Endothelial cell of umbilical vein (primary cell): Measurements from ENCODE around the gene ROCK2. TPM values are rescaled to one million over a fixed set of nuclear protein-coding genes. Genes with fewer than 3 reads are reported as not detected.
"Not testable (repeated sequence)": the region's sequence is repeated elsewhere in the genome, so short reads cannot be mapped to it uniquely, and the experiment has no call there.

Source experiments
- BruUV-seq: library from RNA; stranded (reverse); fragments of 400-500 nt; replicated peaks from 2 replicates; lab custom pipeline; 2021; lab: Mats Ljungman, UMichigan
- CTCF ChIA-PET: fragments of 300-600, 350-600 bp; sonication (Branson Sonifier 250); formaldehyde crosslinking; loops from one replicate; lab custom pipeline; 2021; ENCODE audit warnings: antibody characterized with exemption, inconsistent platforms; lab: Charles Lee
- POLR2A ChIA-PET: fragments of 300-600, 350-600 bp; sonication (Branson Sonifier 250); formaldehyde crosslinking; loops from one replicate; lab custom pipeline; 2021; ENCODE audit warnings: antibody characterized with exemption, inconsistent platforms; lab: Charles Lee
- DNase-seq: peaks from one replicate; pipeline ENCODE4 v3.0.0-alpha.2; 2011; ENCODE audit warnings: low read depth, low spot score
- FAIRE-seq: peaks from 2 replicates; lab custom pipeline; 2011; peaks lifted over from hg19 to GRCh38; lab: Jason Lieb, UNC
- H2AFZ ChIP-seq: 2 replicates; pipeline ENCODE4 v1.6.0; 2012; ENCODE audit warnings: low read depth, low read length, control low read depth, inconsistent platforms
- H3K27ac ChIP-seq: 2 replicates; pipeline ENCODE4 v1.5.1; 2011; ENCODE audit warnings: low read depth, mild to moderate bottlenecking, control low read depth, low read length, moderate library complexity; ENCODE audit not compliant: insufficient read depth
- H3K27me3 ChIP-seq, 2 experiments: 2 replicates each; pipeline versions ENCODE4 v1.6.0 to v1.6.1; 2011; ENCODE audit warnings: low read length in 2 of 2, mixed read lengths in 1 of 2; ENCODE audit not compliant: control insufficient read depth in 2 of 2, insufficient read depth in 2 of 2
- H3K36me3 ChIP-seq, 2 experiments: 2 replicates in 1 of 2; 3 replicates in 1 of 2; pipeline ENCODE4 v1.5.1; 2011; ENCODE audit warnings: low read length in 2 of 2, mild to moderate bottlenecking in 1 of 2, moderate library complexity in 1 of 2; ENCODE audit not compliant: control insufficient read depth in 2 of 2, insufficient read depth in 2 of 2; ENCODE audit errors: extremely low read depth in 1 of 2
- H3K4me1 ChIP-seq: 3 replicates; pipeline ENCODE4 v1.5.1; 2011; ENCODE audit warnings: mild to moderate bottlenecking, low read length; ENCODE audit not compliant: control insufficient read depth, insufficient read depth; ENCODE audit errors: extremely low read depth
- H3K4me2 ChIP-seq: 2 replicates; pipeline ENCODE4 v1.6.1; 2011; ENCODE audit warnings: low read length, control low read depth, mixed read lengths; ENCODE audit not compliant: insufficient read depth
- H3K4me3 ChIP-seq, 3 experiments: fragments of 200-600 bp in 1 of 3; sonication (generic), shearing (Covaris generic) in 1 of 3; replicated peaks in 1 of 3; 2 replicates each; pipeline ENCODE4 v1.5.1; 2011 to 2016; ENCODE audit warnings: control low read depth in 3 of 3, low read length in 3 of 3, mild to moderate bottlenecking in 2 of 3, inconsistent platforms in 1 of 3, low read depth in 1 of 3, moderate library complexity in 1 of 3; ENCODE audit not compliant: insufficient read depth in 1 of 3
- H3K79me2 ChIP-seq: 2 replicates; pipeline ENCODE4 v1.6.0; 2012; ENCODE audit warnings: low read length, inconsistent platforms; ENCODE audit not compliant: control insufficient read depth, insufficient read depth
- H3K9ac ChIP-seq: replicated peaks from 2 replicates; pipeline ENCODE3; 2011; ENCODE audit warnings: low read length, control low read depth; ENCODE audit not compliant: insufficient read depth; ENCODE audit errors: extremely low read depth
- H3K9me1 ChIP-seq: replicated peaks from 3 replicates; pipeline ENCODE4 v1.6.0; 2011; ENCODE audit warnings: mild to moderate bottlenecking, low read length; ENCODE audit not compliant: control insufficient read depth, insufficient read depth; ENCODE audit errors: extremely low read depth
- H3K9me3 ChIP-seq: replicated peaks from 2 replicates; pipeline ENCODE4 v1.5.1; 2012; ENCODE audit warnings: low read length, inconsistent platforms; ENCODE audit not compliant: control insufficient read depth, insufficient read depth
- H4K20me1 ChIP-seq: replicated peaks from 2 replicates; pipeline ENCODE3; 2011; ENCODE audit warnings: mild to moderate bottlenecking, low read length; ENCODE audit not compliant: control insufficient read depth, insufficient read depth; ENCODE audit errors: extremely low read depth
- CTCF ChIP-seq, 2 donors: IDR thresholded peaks; 1 replicate in 1 of 2; 2 replicates in 1 of 2; pipeline ENCODE4 v1.5.1; 2011; ENCODE audit warnings: low read length in 2 of 2, mild to moderate bottlenecking in 2 of 2, moderate library complexity in 2 of 2, control low read depth in 1 of 2, inconsistent platforms in 1 of 2, low read depth in 1 of 2; ENCODE audit not compliant: insufficient read depth in 1 of 2; ENCODE audit errors: extremely low read depth in 1 of 2
- EZH2 ChIP-seq: IDR thresholded peaks from 2 replicates; pipeline ENCODE4 v1.6.1; 2012; ENCODE audit warnings: borderline replicate concordance, low read depth, mild to moderate bottlenecking, moderate library complexity, low read length, inconsistent platforms; ENCODE audit not compliant: severe bottlenecking
- FOS ChIP-seq: IDR thresholded peaks from 2 replicates; pipeline ENCODE4 v1.6.1; 2011; ENCODE audit warnings: mild to moderate bottlenecking, low read length, moderate library complexity, borderline replicate concordance; ENCODE audit not compliant: insufficient read depth
- GATA2 ChIP-seq: IDR thresholded peaks from 2 replicates; pipeline ENCODE4 v1.7.0; 2011; ENCODE audit warnings: low read depth, mild to moderate bottlenecking, moderate library complexity, mixed read lengths, low read length; ENCODE audit not compliant: insufficient read length, insufficient read depth
- JUN ChIP-seq: IDR thresholded peaks from 2 replicates; pipeline ENCODE4 v1.6.1; 2011; ENCODE audit warnings: borderline replicate concordance, low read depth; ENCODE audit not compliant: insufficient read length, insufficient read depth
- MAX ChIP-seq: IDR thresholded peaks from 2 replicates; pipeline ENCODE4 v1.6.1; 2011; ENCODE audit not compliant: insufficient read depth, insufficient read length
- MYC ChIP-seq: IDR thresholded peaks from one replicate; pipeline ENCODE4 v1.6.1; 2011; ENCODE audit warnings: mild to moderate bottlenecking, low read depth, low read length
- POLR2A ChIP-seq: IDR thresholded peaks from 2 replicates; pipeline ENCODE4 v1.6.1; 2012; ENCODE audit warnings: low read depth, mild to moderate bottlenecking, control low read depth, low read length
- POLR2AphosphoS5 ChIP-seq: IDR thresholded peaks from 2 replicates; pipeline ENCODE4 v1.6.1; 2012; ENCODE audit warnings: low read depth, mild to moderate bottlenecking, control low read depth, low read length, moderate library complexity; ENCODE audit not compliant: insufficient read depth
- dilution Hi-C: fragments of 300-500 bp; cut with MboI; formaldehyde crosslinking; loops from one replicate; pipeline ENCODE4 v1.15.0; 2019; ENCODE audit warnings: low sequenced_read_pairs; ENCODE audit not compliant: extremely low pct_ligation_motif_present
- intact Hi-C: fragments of 100-400 bp; cut with micrococcal nuclease; formaldehyde crosslinking; loops from one replicate; pipeline ENCODE4 v1.10.0; 2022
- polyA plus RNA-seq, 4 experiments: library from polyadenylated mRNA; depleted of rRNA in 3 of 4; stranded (reverse) in 3 of 4; unstranded in 1 of 4; fragments of >200 nt; gene quantifications; 2 replicates each; pipeline versions ENCODE4 v1.2.1 to v1.2.3, GENCODE V29; 2011 to 2012; ENCODE audit warnings: missing spikeins in 1 of 4
- total RNA-seq: library from RNA; stranded (reverse); gene quantifications from 2 replicates; pipeline ENCODE4 v1.2.3, GENCODE V29; 2021

ROCK2 gene
- total and polyA plus RNA-seq, 2 donors (not counting 3 experiments of a cell fraction or from before 2014, with no cell fraction given), result 5.2 to 56.5 TPM

- dilution Hi-C loops, result no loop called here
- DNase-seq (no peak), FAIRE-seq (no peak)
- no peak for TF ChIP-seq JUN
- no peak for TF ChIP-seq MAX
- TF ChIP-seq CTCF (IDR thresholded peaks at IDR 0.05; ENCODE audit: extremely low read depth in 1 of 2, insufficient read depth in 1 of 2, low read depth in 1 of 2, low read length in 2 of 2), result no peak
- TF ChIP-seq POLR2AphosphoS5, result no peak
- no peak for TF ChIP-seq MYC
- no peak for TF ChIP-seq FOS
- no peak for TF ChIP-seq POLR2A
- no peak for TF ChIP-seq EZH2
- TF ChIP-seq GATA2, result no peak
- intact Hi-C loops, result no loop called here
- BruUV-seq, result no TSS peak
- POLR2A ChIA-PET, result no interaction called here
- Histone ChIP-seq H3K27me3 (no peaks in the 10 kb centered on the region), H4K20me1 (peaks cover 6% of the 10 kb centered on the region), H3K27ac (no peak overlapping the region), H3K4me2 (no peak overlapping the region), H3K79me2 (peaks cover 45% of the 10 kb centered on the region), H2AFZ (no peak overlapping the region), H3K9ac (no peak overlapping the region), H3K9me3 (no peaks in the 10 kb centered on the region), H3K4me1 (no peaks in the 10 kb centered on the region), H3K4me3 (no peak overlapping the region), H3K9me1 (no peaks in the 10 kb centered on the region), H3K36me3 (no peaks in the 10 kb centered on the region)
- CTCF ChIA-PET, result interaction anchor here (1.0 kb wide), 1 partner anchor 11 kb away, joined by 3 read pairs; no protein-coding TSS in a partner anchor
Observed at GRCh38 chr2:11263177-11263576, 81.3 kb downstream of the ROCK2 start.

- H3K36me3 ChIP-seq, POLR2A ChIA-PET, FAIRE-seq, H2AFZ ChIP-seq, H3K4me3 ChIP-seq, DNase-seq, H3K4me2 ChIP-seq, BruUV-seq, H3K9ac ChIP-seq, intact Hi-C loops, H3K9me1 ChIP-seq, H3K27ac ChIP-seq, H4K20me1 ChIP-seq, H3K27me3 ChIP-seq, dilution Hi-C loops, H3K9me3 ChIP-seq, H3K4me1 ChIP-seq: not testable (repeated sequence)
- peaks cover 42% of the 10 kb centered on the region for H3K79me2 ChIP-seq
- CTCF ChIA-PET, result interaction anchor here (2.2 kb wide), 1 partner anchor 150 kb away, joined by 7 read pairs; no protein-coding TSS in a partner anchor
Observed at GRCh38 chr2:11262438-11262837, 82.0 kb downstream of the ROCK2 start.

- peaks cover 38% of the 10 kb centered on the region for H3K79me2 ChIP-seq
- H3K4me3 ChIP-seq, H3K36me3 ChIP-seq, dilution Hi-C loops, H3K4me1 ChIP-seq, H3K27ac ChIP-seq, H3K27me3 ChIP-seq, H3K9ac ChIP-seq, POLR2A ChIA-PET, H4K20me1 ChIP-seq, intact Hi-C loops, FAIRE-seq, H3K4me2 ChIP-seq, H3K9me3 ChIP-seq, BruUV-seq, H2AFZ ChIP-seq, H3K9me1 ChIP-seq, DNase-seq: not testable (repeated sequence)
- CTCF ChIA-PET, result interaction anchor here (1.1 to 2.2 kb wide), 2 partner anchors 22 to 150 kb away, joined by 3 to 7 read pairs; no protein-coding TSS in a partner anchor
Observed at GRCh38 chr2:11261564-11261963, 82.9 kb downstream of the ROCK2 start.
